AG09319 (cell line): ENCODE data around the gene MB21D2.

Source experiments
- DNase-seq: peaks from one replicate; pipeline ENCODE4 v3.0.0-alpha.2; 2010; ENCODE audit warnings: low read depth; ENCODE audit errors: extremely low read depth
- TF ChIP-seq, protein P1 (sequence below): IDR thresholded peaks from 2 replicates; pipeline ENCODE4 v1.5.1; 2011; ENCODE audit warnings: low read depth, mild to moderate bottlenecking, inconsistent platforms, low read length, moderate library complexity

Gene MB21D2

DNA sequence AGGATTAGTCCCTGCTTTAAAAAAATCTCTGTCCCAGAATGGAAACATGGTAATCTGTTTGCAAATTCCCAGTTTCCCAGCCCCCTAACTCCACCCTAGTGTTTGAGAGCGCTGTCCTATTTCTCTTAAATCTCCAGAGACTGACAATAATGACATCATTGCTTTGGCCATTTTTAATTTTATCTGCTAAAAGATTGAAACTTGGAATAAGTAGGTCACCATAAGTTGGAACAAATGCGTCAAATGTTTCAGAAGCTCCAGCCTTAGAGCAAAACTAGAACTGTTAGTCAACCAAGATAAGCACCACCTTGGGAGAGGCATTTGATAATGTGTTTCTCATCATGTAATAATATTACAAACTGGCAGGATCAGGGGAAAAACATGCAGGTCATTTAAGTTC lies 25.7 kb upstream of the MB21D2 start:
- DNase-seq: no peak
- TF ChIP-seq, protein P1, sequence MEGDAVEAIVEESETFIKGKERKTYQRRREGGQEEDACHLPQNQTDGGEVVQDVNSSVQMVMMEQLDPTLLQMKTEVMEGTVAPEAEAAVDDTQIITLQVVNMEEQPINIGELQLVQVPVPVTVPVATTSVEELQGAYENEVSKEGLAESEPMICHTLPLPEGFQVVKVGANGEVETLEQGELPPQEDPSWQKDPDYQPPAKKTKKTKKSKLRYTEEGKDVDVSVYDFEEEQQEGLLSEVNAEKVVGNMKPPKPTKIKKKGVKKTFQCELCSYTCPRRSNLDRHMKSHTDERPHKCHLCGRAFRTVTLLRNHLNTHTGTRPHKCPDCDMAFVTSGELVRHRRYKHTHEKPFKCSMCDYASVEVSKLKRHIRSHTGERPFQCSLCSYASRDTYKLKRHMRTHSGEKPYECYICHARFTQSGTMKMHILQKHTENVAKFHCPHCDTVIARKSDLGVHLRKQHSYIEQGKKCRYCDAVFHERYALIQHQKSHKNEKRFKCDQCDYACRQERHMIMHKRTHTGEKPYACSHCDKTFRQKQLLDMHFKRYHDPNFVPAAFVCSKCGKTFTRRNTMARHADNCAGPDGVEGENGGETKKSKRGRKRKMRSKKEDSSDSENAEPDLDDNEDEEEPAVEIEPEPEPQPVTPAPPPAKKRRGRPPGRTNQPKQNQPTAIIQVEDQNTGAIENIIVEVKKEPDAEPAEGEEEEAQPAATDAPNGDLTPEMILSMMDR: no peak

DNA sequence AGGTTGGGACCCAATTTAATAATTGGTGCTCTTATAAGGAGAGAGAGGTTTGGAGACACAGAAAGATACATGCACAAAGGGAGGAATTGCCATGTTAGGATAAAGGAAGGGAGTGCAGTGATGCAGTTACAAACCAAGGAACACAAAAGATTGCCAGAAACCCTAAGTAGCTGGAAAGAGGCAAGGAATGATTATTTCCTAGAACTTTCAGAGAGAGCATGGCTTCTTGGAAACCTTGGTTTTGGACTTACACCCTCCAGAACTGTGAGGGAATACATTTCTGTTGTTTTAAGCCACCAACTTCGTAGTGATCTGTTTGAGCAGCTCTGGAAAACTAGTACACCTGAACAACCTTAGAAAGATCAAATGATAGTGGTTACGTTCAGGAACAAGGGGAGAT lies 25.0 kb upstream of the MB21D2 start:
- no peak for DNase-seq
- TF ChIP-seq, protein P1: no peak

DNA sequence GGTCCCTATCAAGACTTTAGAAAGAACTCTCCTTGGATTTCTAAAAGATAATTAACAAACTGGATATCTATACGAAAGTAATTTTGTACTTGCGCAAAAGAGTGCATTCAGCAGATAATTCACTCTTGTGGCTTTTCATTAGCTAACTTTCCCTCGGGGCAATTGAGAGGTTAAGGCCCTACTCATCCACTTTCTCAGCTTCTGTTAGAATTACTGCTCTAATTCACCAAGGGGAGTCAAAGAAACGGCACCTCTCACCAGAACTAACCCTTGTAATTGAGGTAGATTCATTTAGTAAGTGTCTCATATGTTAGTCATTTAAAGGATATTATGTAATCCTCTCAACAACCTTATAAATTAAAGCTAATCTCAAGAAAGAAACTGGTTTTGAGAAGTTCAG lies 22.5 kb upstream of the MB21D2 start:
- TF ChIP-seq, protein P1: no peak
- DNase-seq: no peak

DNA sequence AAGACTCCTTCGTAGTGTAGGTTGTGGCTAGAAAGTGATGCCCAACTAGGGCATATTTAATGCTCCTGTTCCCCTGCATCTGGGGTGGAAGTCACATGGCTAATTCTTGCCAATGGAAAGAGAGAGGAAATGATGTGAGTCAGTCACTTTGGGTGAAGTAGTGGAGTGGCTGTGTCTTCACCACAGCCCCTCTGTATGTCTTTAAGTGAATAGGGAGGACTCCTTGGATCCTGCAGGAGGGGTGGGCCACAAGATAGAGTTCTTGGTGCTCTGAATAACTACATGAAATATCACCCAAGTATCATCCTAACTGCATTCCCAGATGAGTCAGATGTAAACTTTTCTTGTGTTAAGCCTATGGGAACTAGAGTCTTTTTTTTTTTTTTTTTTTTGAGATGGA lies 17.8 kb upstream of the MB21D2 start:
- no peak for DNase-seq

DNA sequence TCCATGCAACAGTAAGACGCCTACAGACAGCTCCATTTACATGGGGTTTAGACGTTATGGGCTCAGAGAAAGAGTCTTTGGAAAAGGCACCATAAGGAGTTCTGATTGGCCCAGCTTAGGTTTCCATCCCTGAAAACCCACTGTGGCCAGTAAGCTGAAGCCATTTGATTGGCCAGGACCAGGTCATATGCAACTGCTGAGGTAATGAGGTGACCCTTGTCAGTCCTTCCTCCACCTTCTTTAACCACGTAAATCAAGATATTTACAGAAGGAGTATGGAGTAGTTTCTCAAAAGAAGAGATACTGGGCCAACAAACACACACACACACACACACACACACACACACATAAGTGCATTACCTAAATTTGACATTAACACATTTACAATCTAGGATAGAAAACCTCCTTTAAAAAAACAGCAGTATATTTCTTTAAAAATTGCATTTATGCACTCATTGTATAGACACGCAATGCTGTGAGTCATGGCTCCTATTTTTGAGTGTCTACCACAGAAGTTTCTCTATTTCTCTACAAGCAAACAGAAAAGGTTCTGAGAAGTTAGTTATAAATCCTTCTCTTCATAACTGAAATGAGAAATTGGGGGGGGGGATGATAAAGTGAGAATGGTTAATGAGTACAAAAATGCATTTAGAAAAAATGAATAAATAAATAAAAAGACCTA lies 16.3 kb upstream of the MB21D2 start:
- no peak for DNase-seq

More for the DNA sequence above, 17.8 kb upstream of the MB21D2 start:
- TF ChIP-seq, protein P1: no peak

DNA sequence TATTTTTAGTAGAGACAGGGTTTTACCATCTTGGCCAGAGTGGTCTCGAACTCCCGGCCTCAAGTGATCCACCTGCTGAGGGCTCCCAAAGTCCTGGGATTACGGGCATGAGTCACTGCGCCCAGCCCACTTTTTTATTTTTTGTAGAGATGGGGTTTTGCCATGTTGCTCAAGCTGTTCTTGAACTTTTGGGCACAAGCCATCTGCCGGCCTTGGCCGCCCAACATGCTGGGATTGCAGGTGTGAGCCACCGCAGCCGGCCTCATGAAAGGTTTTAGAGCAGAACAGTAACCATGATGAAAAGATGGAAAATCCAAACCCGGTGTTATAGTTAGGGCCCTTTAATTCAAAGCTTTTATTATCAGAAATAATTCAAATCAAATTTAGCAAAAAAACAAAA lies 15.6 kb upstream of the MB21D2 start:
- no peak for DNase-seq

More for the DNA sequence above, 16.3 kb upstream of the MB21D2 start:
- TF ChIP-seq, protein P1: no peak

DNA sequence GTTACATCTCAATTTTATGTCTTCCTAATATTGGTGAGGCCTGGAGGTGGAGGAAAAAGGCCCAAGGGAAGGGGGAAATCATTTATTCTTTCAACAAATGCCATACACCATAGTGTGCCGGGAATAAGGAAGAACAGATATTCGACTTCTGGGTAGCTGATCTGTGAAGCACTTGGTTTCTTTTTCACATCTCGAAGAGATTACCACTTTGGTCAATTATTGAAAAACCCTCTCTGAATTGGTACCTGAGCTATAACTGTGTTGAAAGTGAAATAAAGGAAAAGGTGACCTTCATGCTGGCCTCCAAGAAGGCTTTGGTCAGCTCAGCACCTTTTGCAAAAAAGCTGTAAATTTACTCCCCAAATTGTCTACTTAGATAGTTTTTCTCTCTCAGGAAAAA lies 14.2 kb upstream of the MB21D2 start:
- no peak for DNase-seq
- TF ChIP-seq, protein P1: no peak

More for the DNA sequence above, 15.6 kb upstream of the MB21D2 start:
- TF ChIP-seq, protein P1: no peak
